A549 (cell line): ENCODE data around the gene FCHO2.

Experiments
- CEBPB ChIP-seq, 2 experiments: fragments of >200 bp in 1 of 2; sonication (Bioruptor Twin) in 1 of 2; formaldehyde crosslinking in 1 of 2; IDR thresholded peaks; 2 replicates each; pipeline ENCODE4 v1.6.1; 2012 to 2016
- CTCF ChIP-seq: fragments of >200 bp; sonication (Bioruptor Twin); formaldehyde crosslinking; IDR thresholded peaks from 3 replicates; pipeline ENCODE4 v1.5.1; 2016
- EP300 ChIP-seq, 2 experiments: fragments of >200 bp; sonication (Bioruptor Twin); formaldehyde crosslinking; IDR thresholded peaks; 2 replicates in 1 of 2; 3 replicates in 1 of 2; pipeline ENCODE4 v1.6.1; 2016 to 2017
- NR3C1 ChIP-seq: fragments of >200 bp; sonication (Bioruptor Twin); formaldehyde crosslinking; IDR thresholded peaks from 3 replicates; pipeline ENCODE4 v1.6.1; 2017
- POLR2A ChIP-seq: IDR thresholded peaks from 2 replicates; pipeline ENCODE4 v1.6.1; 2012; ENCODE audit warnings: mild to moderate bottlenecking, low read length
- RCOR1 ChIP-seq: fragments of 150-350 bp; IDR thresholded peaks from 2 replicates; pipeline ENCODE4 v1.6.1; 2014; ENCODE audit warnings: antibody characterized with exemption, low read length, low read depth
- RNF2 ChIP-seq: fragments of 200-600 bp; sonication (generic); IDR thresholded peaks from 2 replicates; pipeline ENCODE4 v1.6.1; 2016; ENCODE audit warnings: low read depth, mild to moderate bottlenecking, antibody characterized with exemption, moderate library complexity, borderline replicate concordance
- SMC3 ChIP-seq: fragments of >200 bp; sonication (Bioruptor Twin); formaldehyde crosslinking; IDR thresholded peaks from 3 replicates; pipeline ENCODE4 v1.6.1; 2018; ENCODE audit warnings: inconsistent platforms

- TF ChIP-seq POLR2A (no peak), CTCF (no peak), RNF2 (no peak), EP300 (IDR thresholded peaks at IDR 0.05) (no peak), RCOR1 (no peak), SMC3 (no peak), NR3C1 (no peak), CEBPB (IDR thresholded peaks at IDR 0.05) (no peak; a peak in 1 of 4 replicates)
Observed at GRCh38 chr5:73095564-73096238, 139.9 kb downstream of the FCHO2 start.
